HepG2 (cell line): Measurements from ENCODE around the gene MX2. TPM values are rescaled to one million over a fixed set of nuclear protein-coding genes. Genes with fewer than 3 reads are reported as not detected.

Experiments used
- ATAC-seq: fragments of 200-7000 bp; cut with Tn5 transposase; 3 replicates; pipeline ENCODE4 v1.9.1; 2020; ENCODE audit warnings: mild to moderate bottlenecking, moderate library complexity
- BruUV-seq: library from RNA; stranded (reverse); fragments of 400-500 nt; replicated peaks from 2 replicates; lab custom pipeline; 2021; lab: Mats Ljungman, UMichigan
- CTCF ChIA-PET: fragments of 300-600 bp; formaldehyde crosslinking; extraction: SDS; loops from one replicate; lab custom pipeline; 2021; ENCODE audit warnings: low total read pairs, inconsistent platforms, low intra/inter-chr PET ratio; lab: Yijun Ruan, JAX
- POLR2A ChIA-PET: fragments of 350-600 bp; sonication (Branson Sonifier 250); formaldehyde crosslinking; loops from one replicate; lab custom pipeline; 2020; ENCODE audit warnings: antibody characterized with exemption, inconsistent platforms; lab: Yijun Ruan, JAX
- DNase-seq: peaks from one replicate; pipeline ENCODE4 v3.0.0-alpha.2; 2015; ENCODE audit warnings: low spot score
- FAIRE-seq: peaks from 3 replicates; lab custom pipeline; 2011; peaks lifted over from hg19 to GRCh38; lab: Jason Lieb, UNC
- H2AFZ ChIP-seq: one replicate; pipeline ENCODE4 v1.6.1; 2011; ENCODE audit warnings: low read length, inconsistent platforms
- H3K27ac ChIP-seq: fragments of 300-600 bp; 3 replicates; pipeline ENCODE4 v1.8.0; 2011; ENCODE audit warnings: mixed run types, mild to moderate bottlenecking, mixed read lengths, low read length, inconsistent platforms; ENCODE audit not compliant: insufficient read depth; ENCODE audit errors: extremely low read length
- H3K27me3 ChIP-seq, 2 experiments: fragments of 200-600 bp in 1 of 2; 2 replicates in 1 of 2; 3 replicates in 1 of 2; pipeline versions ENCODE4 v1.6.0 to v1.8.0; 2011; ENCODE audit warnings: low read length in 2 of 2, mild to moderate bottlenecking in 2 of 2, moderate library complexity in 2 of 2, inconsistent platforms in 1 of 2; ENCODE audit not compliant: insufficient read depth in 2 of 2, control insufficient read depth in 1 of 2
- H3K36me3 ChIP-seq, 2 experiments: fragments of 200-600 bp in 1 of 2; replicated peaks in 1 of 2; 2 replicates in 1 of 2; 3 replicates in 1 of 2; pipeline versions ENCODE4 v1.5.1 to v1.8.0; 2011; ENCODE audit warnings: low read length in 2 of 2, inconsistent platforms in 1 of 2; ENCODE audit not compliant: insufficient read depth in 2 of 2, control insufficient read depth in 1 of 2
- H3K4me1 ChIP-seq: 2 replicates; pipeline ENCODE4 v1.5.1; 2012; ENCODE audit warnings: low read length, inconsistent platforms; ENCODE audit not compliant: insufficient read depth
- H3K4me2 ChIP-seq: 2 replicates; pipeline ENCODE4 v1.6.0; 2011; ENCODE audit warnings: low read depth, low read length, inconsistent platforms
- H3K4me3 ChIP-seq, 3 experiments: fragments of 200-600 bp in 1 of 3; sonication (generic), shearing (Covaris generic) in 1 of 3; replicated peaks in 1 of 3; 2 replicates each; pipeline ENCODE4 v1.5.1; 2011 to 2016; ENCODE audit warnings: low read length in 3 of 3, inconsistent platforms in 2 of 3, low read depth in 2 of 3, mild to moderate bottlenecking in 2 of 3, control low read depth in 1 of 3, mixed read lengths in 1 of 3; ENCODE audit not compliant: insufficient read depth in 1 of 3
- H3K79me2 ChIP-seq: one replicate; pipeline ENCODE4 v1.6.1; 2011; ENCODE audit warnings: low read length, inconsistent platforms; ENCODE audit not compliant: insufficient read depth
- H3K9ac ChIP-seq: 2 replicates; pipeline ENCODE4 v1.6.0; 2011; ENCODE audit warnings: mild to moderate bottlenecking, low read depth, low read length, inconsistent platforms; ENCODE audit not compliant: insufficient read depth
- H3K9me3 ChIP-seq: 2 replicates; pipeline ENCODE4 v1.5.1; 2012; ENCODE audit warnings: mild to moderate bottlenecking, low read length
- H4K20me1 ChIP-seq: 2 replicates; pipeline ENCODE4 v1.6.0; 2011; ENCODE audit warnings: inconsistent platforms, mild to moderate bottlenecking, low read length, moderate library complexity; ENCODE audit not compliant: insufficient read depth
- ARID2 ChIP-seq: sonication (generic); formaldehyde crosslinking; IDR thresholded peaks from 2 replicates; pipeline ENCODE4 v1.8.1; 2022; ENCODE audit warnings: mild to moderate bottlenecking, missing genetic modification reagents, borderline replicate concordance
- CENPT ChIP-seq: sonication (generic); formaldehyde crosslinking; IDR thresholded peaks from 2 replicates; pipeline ENCODE4 v1.8.0; 2022; ENCODE audit warnings: low read depth, mild to moderate bottlenecking, moderate library complexity, missing genetic modification reagents
- KLF13 ChIP-seq: sonication (generic); formaldehyde crosslinking; IDR thresholded peaks from 2 replicates; pipeline ENCODE4 v1.4.0; 2020; ENCODE audit warnings: mild to moderate bottlenecking, missing genetic modification reagents
- NR1H2 ChIP-seq: sonication (generic); formaldehyde crosslinking; IDR thresholded peaks from 2 replicates; pipeline ENCODE4 v1.8.1; 2022; ENCODE audit warnings: low read depth, missing genetic modification reagents, borderline replicate concordance
- NRL ChIP-seq: sonication (generic); formaldehyde crosslinking; IDR thresholded peaks from 2 replicates; pipeline ENCODE4 v1.5.0; 2020; ENCODE audit warnings: missing genetic modification reagents, mild to moderate bottlenecking, moderate library complexity, borderline replicate concordance
- PHF8 ChIP-seq: sonication (generic); formaldehyde crosslinking; IDR thresholded peaks from 2 replicates; pipeline ENCODE4 v1.5.0; 2020; ENCODE audit warnings: missing genetic modification reagents
- SAP130 ChIP-seq: IDR thresholded peaks from 2 replicates; pipeline ENCODE4 v1.6.1; 2016; ENCODE audit warnings: low read depth
- SRSF4 ChIP-seq: fragments of 200-400 bp; formaldehyde crosslinking; IDR thresholded peaks from one replicate; pipeline ENCODE4 v1.6.1; 2018; ENCODE audit warnings: mild to moderate bottlenecking, low read depth, low read length, moderate library complexity; ENCODE audit not compliant: poor library complexity, severe bottlenecking
- UBTF ChIP-seq: sonication (generic); formaldehyde crosslinking; IDR thresholded peaks from 2 replicates; pipeline ENCODE4 v1.4.0; 2020; ENCODE audit warnings: mild to moderate bottlenecking, missing genetic modification reagents
- ZNF292 ChIP-seq: sonication (generic); formaldehyde crosslinking; IDR thresholded peaks from 2 replicates; pipeline ENCODE4 v1.8.1; 2022; ENCODE audit warnings: mild to moderate bottlenecking, low read depth, missing genetic modification reagents, borderline replicate concordance
- ZNF687 ChIP-seq: sonication (generic); formaldehyde crosslinking; IDR thresholded peaks from 2 replicates; pipeline ENCODE4 v1.5.1; 2020; ENCODE audit warnings: mild to moderate bottlenecking, missing genetic modification reagents, moderate library complexity
- WGBS: methylation state at CpG from one replicate; pipeline ENCODE4 v1.1.6; 2017; ENCODE audit warnings: low lambda C conversion rate; 5-methylcytosine and 5-hydroxymethylcytosine counted together
- in situ Hi-C: cut with HindIII; loops from 2 replicates; pipeline ENCODE4 v1.10.0; 2017; ENCODE audit warnings: low pct_unique_long_range_greater_than_20kb; ENCODE audit not compliant: extremely low pct_ligation_motif_present
- intact Hi-C: fragments of 100-400 bp; cut with micrococcal nuclease; formaldehyde crosslinking; loops from one replicate; pipeline ENCODE4 v1.10.0; 2022; ENCODE audit not compliant: unreplicated experiment
- polyA plus RNA-seq, 8 experiments: library from polyadenylated mRNA; depleted of rRNA in 3 of 8; stranded (reverse) in 7 of 8; unstranded in 1 of 8; fragments of >200 nt; fragmentation: Illumina TruSeq in 4 of 8; extraction: Trizol in 4 of 8; gene quantifications; 2 replicates each; pipeline versions ENCODE4 v1.2.1 to v1.2.3, GENCODE V29; 2011 to 2016; ENCODE audit warnings: low read depth in 4 of 8, missing spikeins in 1 of 8, mixed read lengths in 1 of 8; ENCODE audit not compliant: insufficient read depth in 1 of 8
- total RNA-seq, 5 experiments: library from RNA; depleted of rRNA; stranded (reverse); fragments of >200 nt; fragmentation: Illumina TruSeq; extraction: Trizol; gene quantifications; 2 replicates each; pipeline ENCODE4 v1.2.3, GENCODE V29; 2016; ENCODE audit warnings: low read depth in 1 of 5
- TF ChIP-seq, protein P1 (sequence below): sonication (generic); formaldehyde crosslinking; IDR thresholded peaks from 2 replicates; pipeline ENCODE4 v1.5.1; 2020; ENCODE audit warnings: missing genetic modification reagents, mild to moderate bottlenecking, borderline replicate concordance

The MX2 gene
- total and polyA plus RNA-seq, 2 of the 13 experiments (the other 11 are each of a cell fraction or from before 2014, with no cell fraction given) = 24.0 to 35.7 TPM

DNA sequence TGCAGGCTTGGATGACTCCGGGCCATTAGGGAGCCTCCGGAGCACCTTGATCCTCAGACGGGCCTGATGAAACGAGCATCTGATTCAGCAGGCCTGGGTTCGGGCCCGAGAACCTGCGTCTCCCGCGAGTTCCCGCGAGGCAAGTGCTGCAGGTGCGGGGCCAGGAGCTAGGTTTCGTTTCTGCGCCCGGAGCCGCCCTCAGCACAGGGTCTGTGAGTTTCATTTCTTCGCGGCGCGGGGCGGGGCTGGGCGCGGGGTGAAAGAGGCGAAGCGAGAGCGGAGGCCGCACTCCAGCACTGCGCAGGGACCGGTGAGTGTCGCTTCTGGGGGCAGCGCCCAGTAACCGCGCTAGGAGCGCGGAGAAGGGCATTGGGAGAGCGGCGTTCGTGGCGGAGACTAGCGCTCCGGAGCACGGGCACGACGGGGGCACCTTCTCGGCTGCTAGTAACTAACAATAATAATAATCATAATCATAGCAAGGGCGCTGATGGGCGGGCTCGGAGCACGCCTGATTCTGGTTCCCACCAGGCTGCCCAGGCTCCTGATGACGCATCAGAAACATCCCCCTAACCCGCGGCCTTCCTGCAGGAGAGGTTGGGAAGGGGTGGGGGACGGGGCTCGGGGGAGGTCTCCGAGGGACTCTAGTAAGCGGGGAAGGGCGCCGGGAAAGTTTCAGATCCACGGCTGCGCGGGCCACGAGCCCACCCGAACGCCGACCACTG, 64.3 kb downstream of the MX2 start, which contains the start of gene MX1:
MX1 (plus strand) TSS at position 286 of the 722 bp plus-strand sequence. CDS start 5,832 bp downstream, outside the sequence.
- no peak within 1 kb of the TSS for H2AFZ ChIP-seq
- intact Hi-C loops (no loop called here), in situ Hi-C loops (no loop called here)
- peak within 1 kb of the TSS; percentile 46 for H3K9ac ChIP-seq
- no peaks in the 10 kb centered on the region for H3K36me3 ChIP-seq
- H3K27ac ChIP-seq = no peak within 1 kb of the TSS
- FAIRE-seq (no peak), DNase-seq (peak; percentile 16), ATAC-seq (peak; percentile 94)
- 69% methylated on average over 62 of the region's 65 CpGs for WGBS
- H3K4me3 ChIP-seq = peak within 1 kb of the TSS; percentile 47 to 64 (median 51); a peak in 5 of 6 replicates
- ChIA-PET CTCF (no interaction called here), POLR2A (interaction anchor here (1.0 kb wide), 1 partner anchor 82 kb away, joined by 3 read pairs; the partner anchor contains the start of gene TMPRSS2)
- no peaks in the 10 kb centered on the region for H3K9me3 ChIP-seq
- H4K20me1 ChIP-seq = no peaks in the 10 kb centered on the region
- H3K4me1 ChIP-seq = peaks cover 12% of the 10 kb centered on the region
- H3K27me3 ChIP-seq = no peaks in the 10 kb centered on the region
- no TSS peak for BruUV-seq
- no peaks in the 10 kb centered on the region for H3K79me2 ChIP-seq
- H3K4me2 ChIP-seq = peak within 1 kb of the TSS; percentile 70
- TF ChIP-seq NRL (CRISPR knock-in tag) (0 out of 2 replicates have a peak, but pooled peaks have one; percentile 46), ZNF292 (CRISPR knock-in tag) (no peak), NR1H2 (CRISPR knock-in tag) (no peak), ARID2 (CRISPR knock-in tag) (no peak), KLF13 (CRISPR knock-in tag) (0 out of 2 replicates have a peak, but pooled peaks have one; percentile 47), ZNF687 (peak; percentile 70), CENPT (CRISPR knock-in tag) (no peak), UBTF (CRISPR knock-in tag) (peak; percentile 28; the same call in 1 of the 2 replicates), SRSF4 (no peak), PHF8 (CRISPR knock-in tag) (peak; percentile 50; the same call in 1 of the 2 replicates), SAP130 (CRISPR knock-in tag) (0 out of 2 replicates have a peak, but pooled peaks have one; percentile 15)
- TF ChIP-seq, protein P1, sequence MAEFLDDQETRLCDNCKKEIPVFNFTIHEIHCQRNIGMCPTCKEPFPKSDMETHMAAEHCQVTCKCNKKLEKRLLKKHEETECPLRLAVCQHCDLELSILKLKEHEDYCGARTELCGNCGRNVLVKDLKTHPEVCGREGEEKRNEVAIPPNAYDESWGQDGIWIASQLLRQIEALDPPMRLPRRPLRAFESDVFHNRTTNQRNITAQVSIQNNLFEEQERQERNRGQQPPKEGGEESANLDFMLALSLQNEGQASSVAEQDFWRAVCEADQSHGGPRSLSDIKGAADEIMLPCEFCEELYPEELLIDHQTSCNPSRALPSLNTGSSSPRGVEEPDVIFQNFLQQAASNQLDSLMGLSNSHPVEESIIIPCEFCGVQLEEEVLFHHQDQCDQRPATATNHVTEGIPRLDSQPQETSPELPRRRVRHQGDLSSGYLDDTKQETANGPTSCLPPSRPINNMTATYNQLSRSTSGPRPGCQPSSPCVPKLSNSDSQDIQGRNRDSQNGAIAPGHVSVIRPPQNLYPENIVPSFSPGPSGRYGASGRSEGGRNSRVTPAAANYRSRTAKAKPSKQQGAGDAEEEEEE (CRISPR knock-in tag) = no peak
